CD4-positive, alpha-beta T cell (primary cell): ENCODE results near the gene SPTBN5. TPM values are rescaled to one million over a fixed set of nuclear protein-coding genes. Genes with fewer than 3 reads are reported as not detected.

ENCODE experiments used
- ATAC-seq: fragments of 200-7000 bp; cut with Tn5 transposase; one replicate; pipeline ENCODE4 v1.10.0; 2022; ENCODE audit warnings: mild to moderate bottlenecking; ENCODE audit not compliant: poor library complexity
- CTCF ChIA-PET: fragments of 350-600 bp; sonication (Branson Sonifier 250); formaldehyde crosslinking; loops from one replicate; lab custom pipeline; 2021; ENCODE audit warnings: antibody characterized with exemption, inconsistent platforms; lab: Charles Lee
- POLR2A ChIA-PET: fragments of 350-600 bp; sonication (Branson Sonifier 250); formaldehyde crosslinking; loops from one replicate; lab custom pipeline; 2021; ENCODE audit warnings: antibody characterized with exemption, inconsistent platforms; lab: Charles Lee
- DNase-seq, 14 experiments: peaks; one replicate each; pipeline ENCODE4 v3.0.0-alpha.2; 2013 to 2020; ENCODE audit warnings: mixed read lengths in 2 of 14
- H3K27ac ChIP-seq, 2 donors: one replicate each; pipeline versions ENCODE4 v1.5.1 to v1.7.0; 2013; ENCODE audit warnings: low read length in 2 of 2, low read depth in 1 of 2, mild to moderate bottlenecking in 1 of 2
- H3K27me3 ChIP-seq, 2 experiments: 1 replicate in 1 of 2; 2 replicates in 1 of 2; pipeline versions ENCODE4 v1.6.1 to v1.7.0; 2013; ENCODE audit warnings: low read length in 2 of 2, control low read depth in 1 of 2, mild to moderate bottlenecking in 1 of 2, moderate library complexity in 1 of 2; ENCODE audit not compliant: insufficient read depth in 2 of 2, control insufficient read depth in 1 of 2
- H3K36me3 ChIP-seq: one replicate; pipeline ENCODE4 v1.6.1; 2013; ENCODE audit warnings: low read length, control low read depth; ENCODE audit not compliant: insufficient read depth
- H3K4me1 ChIP-seq: one replicate; pipeline ENCODE4 v1.6.1; 2013; ENCODE audit warnings: low read length, control low read depth; ENCODE audit not compliant: insufficient read depth
- H3K4me3 ChIP-seq: one replicate; pipeline ENCODE4 v1.5.1; 2013; ENCODE audit warnings: mild to moderate bottlenecking, low read length, moderate library complexity
- H3K9me3 ChIP-seq, 2 experiments: 1 replicate in 1 of 2; 2 replicates in 1 of 2; pipeline versions ENCODE4 v1.6.1 to v1.7.0; 2013; ENCODE audit warnings: low read length in 2 of 2, mild to moderate bottlenecking in 2 of 2, control low read depth in 1 of 2, moderate library complexity in 1 of 2; ENCODE audit not compliant: control insufficient read depth in 1 of 2, insufficient read depth in 1 of 2
- H3K27ac Mint-ChIP-seq: one replicate; pipeline ENCODE4 v1.8.0; 2020; ENCODE audit warnings: mixed read lengths
- H3K27me3 Mint-ChIP-seq: one replicate; pipeline ENCODE4 v1.8.0; 2021; ENCODE audit warnings: mixed read lengths
- H3K36me3 Mint-ChIP-seq: one replicate; pipeline ENCODE4 v1.8.0; 2021; ENCODE audit warnings: low read depth, mixed read lengths
- H3K4me1 Mint-ChIP-seq: one replicate; pipeline ENCODE4 v1.8.0; 2021; ENCODE audit warnings: low read depth, mixed read lengths
- H3K4me3 Mint-ChIP-seq: one replicate; pipeline ENCODE4 v1.8.0; 2020; ENCODE audit warnings: mild to moderate bottlenecking, mixed read lengths
- H3K9me3 Mint-ChIP-seq: one replicate; pipeline ENCODE4 v1.8.0; 2020; ENCODE audit warnings: mixed read lengths
- intact Hi-C, 2 experiments: fragments of 100-400 bp; cut with DNase I in 1 of 2; cut with micrococcal nuclease in 1 of 2; formaldehyde crosslinking; loops; one replicate each; pipeline versions ENCODE4 v1.15.1 to v1.9.0; 2023 to 2025; cut with DNase I, micrococcal nuclease
- total RNA-seq, 174 experiments: library from RNA in 2 of 174; stranded (reverse) in 2 of 174; gene quantifications; one replicate each; pipeline ENCODE4 v1.2.3 and lab custom pipeline; 2021 to 2026
- TF ChIP-seq, protein P1 (sequence below): fragments of 200-600 bp; IDR thresholded peaks from one replicate; pipeline ENCODE4 v1.8.0; 2022; ENCODE audit warnings: antibody characterized with exemption, mild to moderate bottlenecking

The SPTBN5 gene
- total RNA-seq, 2 experiments from 2014 or later = 2.2 to 2.3 TPM

DNA sequence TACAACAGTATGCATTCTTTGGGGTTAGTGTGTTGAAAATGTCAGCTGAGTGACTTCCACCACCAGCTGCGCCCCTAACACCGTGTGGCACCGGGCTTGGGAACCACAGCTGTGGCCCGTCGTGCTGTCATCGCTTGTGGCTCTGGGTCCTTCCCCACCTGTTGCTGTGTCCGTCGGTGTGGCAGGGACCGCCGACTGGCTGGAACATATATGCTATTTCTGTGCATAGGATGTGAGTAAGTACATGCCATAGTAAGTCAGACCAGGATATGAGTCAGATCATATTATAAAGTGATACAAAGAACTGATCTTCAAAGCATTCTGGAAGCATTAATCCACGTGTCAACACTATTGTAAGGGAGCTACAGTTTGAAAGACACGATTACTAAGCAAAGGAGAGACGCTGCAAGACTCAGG is 46.6 kb upstream of the SPTBN5 start:
- H3K36me3 Mint-ChIP-seq = peaks cover 20% of the 10 kb centered on the region
- TF ChIP-seq, protein P1, sequence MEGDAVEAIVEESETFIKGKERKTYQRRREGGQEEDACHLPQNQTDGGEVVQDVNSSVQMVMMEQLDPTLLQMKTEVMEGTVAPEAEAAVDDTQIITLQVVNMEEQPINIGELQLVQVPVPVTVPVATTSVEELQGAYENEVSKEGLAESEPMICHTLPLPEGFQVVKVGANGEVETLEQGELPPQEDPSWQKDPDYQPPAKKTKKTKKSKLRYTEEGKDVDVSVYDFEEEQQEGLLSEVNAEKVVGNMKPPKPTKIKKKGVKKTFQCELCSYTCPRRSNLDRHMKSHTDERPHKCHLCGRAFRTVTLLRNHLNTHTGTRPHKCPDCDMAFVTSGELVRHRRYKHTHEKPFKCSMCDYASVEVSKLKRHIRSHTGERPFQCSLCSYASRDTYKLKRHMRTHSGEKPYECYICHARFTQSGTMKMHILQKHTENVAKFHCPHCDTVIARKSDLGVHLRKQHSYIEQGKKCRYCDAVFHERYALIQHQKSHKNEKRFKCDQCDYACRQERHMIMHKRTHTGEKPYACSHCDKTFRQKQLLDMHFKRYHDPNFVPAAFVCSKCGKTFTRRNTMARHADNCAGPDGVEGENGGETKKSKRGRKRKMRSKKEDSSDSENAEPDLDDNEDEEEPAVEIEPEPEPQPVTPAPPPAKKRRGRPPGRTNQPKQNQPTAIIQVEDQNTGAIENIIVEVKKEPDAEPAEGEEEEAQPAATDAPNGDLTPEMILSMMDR = no peak
- Histone ChIP-seq H3K36me3 (peaks cover 26% of the 10 kb centered on the region), H3K4me3 (no peak overlapping the region), H3K4me1 (peaks cover 45% of the 10 kb centered on the region), H3K27me3 (no peaks in the 10 kb centered on the region), H3K9me3 (peaks cover 0 to 3% of the 10 kb centered on the region in 2 experiments), H3K27ac (peak overlapping the region in 1 of 2 donors; percentile 27)
- peak overlapping the region; percentile 26 for H3K4me3 Mint-ChIP-seq
- CTCF ChIA-PET = interaction anchor here (1.5 to 1.8 kb wide), 2 partner anchors 36 to 167 kb away, joined by 5 to 6 read pairs; no protein-coding TSS in a partner anchor
- ATAC-seq (no peak), DNase-seq (peak in 7 of 14 experiments; percentile 15 to 61 (median 45))
- POLR2A ChIA-PET = interaction anchor here (8.9 kb wide), 1 partner anchor 30 kb away, joined by 209 read pairs; the partner anchor contains the start of gene EHD4
- peaks cover 46% of the 10 kb centered on the region for H3K4me1 Mint-ChIP-seq
- H3K9me3 Mint-ChIP-seq = no peaks in the 10 kb centered on the region
- intact Hi-C loops = no loop called here
- no peaks in the 10 kb centered on the region for H3K27me3 Mint-ChIP-seq
- peak overlapping the region; percentile 72 for H3K27ac Mint-ChIP-seq

DNA sequence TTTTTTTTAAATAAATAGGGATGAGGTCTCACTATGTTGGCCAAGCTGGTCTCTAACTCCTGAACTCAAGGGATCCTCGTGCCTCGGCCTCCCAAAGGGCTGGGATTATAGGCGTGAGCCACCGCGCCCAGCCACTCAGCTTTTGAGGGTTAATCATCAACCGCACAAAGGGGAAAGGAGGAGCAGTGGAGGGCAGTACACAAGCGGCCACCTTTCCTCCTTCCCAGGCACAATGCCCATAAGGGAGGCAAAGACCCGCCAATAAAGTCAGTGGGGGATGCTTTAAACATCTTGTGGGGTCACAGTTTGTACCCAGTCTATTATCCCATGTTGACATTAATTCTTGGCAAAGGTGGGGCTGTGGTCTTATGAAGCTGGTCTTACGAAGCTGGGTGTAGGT is 46.1 kb upstream of the SPTBN5 start:
- ChIA-PET CTCF (interaction anchor here (1.8 kb wide), 1 partner anchor 167 kb away, joined by 5 read pairs; no protein-coding TSS in a partner anchor), POLR2A (interaction anchor here (8.9 kb wide), 1 partner anchor 30 kb away, joined by 209 read pairs; the partner anchor contains the start of gene EHD4)
- TF ChIP-seq, protein P1 = no peak
- H3K9me3 ChIP-seq = peaks cover 0 to 3% of the 10 kb centered on the region in 2 experiments
- H3K4me1 Mint-ChIP-seq = peaks cover 50% of the 10 kb centered on the region
- H3K9me3 Mint-ChIP-seq = no peaks in the 10 kb centered on the region
- H3K27ac Mint-ChIP-seq = peak overlapping the region; percentile 72
- no peak overlapping the region for H3K27ac ChIP-seq
- H3K27me3 Mint-ChIP-seq = no peaks in the 10 kb centered on the region
- DNase-seq (no peak), ATAC-seq (no peak)
- intact Hi-C loops = loop anchor here (2.0 to 5.0 kb wide), 3 partner anchors 31 to 332 kb away; partner anchors contain the start of genes GANC (in 1 of the 2) and TMEM87A (in 1 of the 2)
- no peak overlapping the region for H3K4me3 ChIP-seq
- H3K27me3 ChIP-seq = no peaks in the 10 kb centered on the region
- peak overlapping the region; percentile 26 for H3K4me3 Mint-ChIP-seq
- H3K4me1 ChIP-seq = peaks cover 50% of the 10 kb centered on the region
- peaks cover 20% of the 10 kb centered on the region for H3K36me3 Mint-ChIP-seq
- H3K36me3 ChIP-seq = peaks cover 26% of the 10 kb centered on the region

DNA sequence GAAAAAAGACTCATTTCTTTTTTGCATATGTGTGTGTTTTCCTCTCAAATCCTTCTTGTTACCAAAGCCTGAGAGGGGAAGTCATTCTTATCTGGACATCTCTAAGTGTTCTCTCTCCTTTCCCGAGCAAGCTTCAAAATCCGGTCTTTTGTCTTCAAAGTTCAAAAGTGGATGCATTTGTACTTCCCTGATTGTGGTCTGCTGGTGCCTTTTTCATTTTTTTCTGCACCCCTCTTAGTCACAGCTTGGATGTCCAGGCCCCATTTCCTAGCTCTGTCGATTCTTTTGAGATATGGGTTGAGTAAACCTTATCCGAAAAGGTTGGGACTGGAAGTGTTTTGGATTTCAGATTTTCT is 43.7 kb upstream of the SPTBN5 start:
- H3K4me3 Mint-ChIP-seq = peak overlapping the region; percentile 83
- Histone ChIP-seq H3K27me3 (no peaks in the 10 kb centered on the region), H3K9me3 (peaks cover 0 to 3% of the 10 kb centered on the region in 2 experiments), H3K4me1 (peaks cover 68% of the 10 kb centered on the region), H3K4me3 (no peak overlapping the region), H3K36me3 (peaks cover 14% of the 10 kb centered on the region), H3K27ac (peak overlapping the region; percentile 97)
- ChIA-PET CTCF (interaction anchor here (0.6 to 3.9 kb wide), 18 partner anchors 11 to 379 kb away, joined by 3 to 42 read pairs (median 5); partner anchors contain the start of genes EHD4 and MAPKBP1), POLR2A (interaction anchor here (1.0 to 8.9 kb wide), 15 partner anchors 11 to 605 kb away, joined by 4 to 209 read pairs (median 7); partner anchors contain the start of genes EHD4, GANC, MAPKBP1 and MGA)
- intact Hi-C loops = loop anchor here (1.0 to 5.0 kb wide), 6 partner anchors 34 to 335 kb away; partner anchors contain the start of genes GANC (in 1 of the 2), JMJD7 (in 1 of the 2), MAPKBP1 (in 1 of the 2) and SPTBN5 (in 1 of the 2)
- TF ChIP-seq, protein P1 = peak; percentile 4
- H3K27me3 Mint-ChIP-seq = no peaks in the 10 kb centered on the region
- DNase-seq (no peak), ATAC-seq (peak; percentile 1)
- H3K36me3 Mint-ChIP-seq = peaks cover 17% of the 10 kb centered on the region
- H3K4me1 Mint-ChIP-seq = peaks cover 63% of the 10 kb centered on the region
- H3K27ac Mint-ChIP-seq = peak overlapping the region; percentile 89
- no peaks in the 10 kb centered on the region for H3K9me3 Mint-ChIP-seq
